LNCaP clone FGC (cell line): ENCODE data around the gene DDX50.

Source experiments
- DNase-seq: peaks from one replicate; pipeline ENCODE4 v3.0.0-alpha.2; 2011; ENCODE audit warnings: low read depth
- H3K4me3 ChIP-seq: 2 replicates; pipeline ENCODE4 v1.5.1; 2011; ENCODE audit warnings: mild to moderate bottlenecking, low read depth, low read length, control low read depth
- TF ChIP-seq, protein P1 (sequence below): IDR thresholded peaks from 2 replicates; pipeline ENCODE4 v1.5.1; 2012; ENCODE audit warnings: mild to moderate bottlenecking; ENCODE audit not compliant: control insufficient read depth, insufficient read depth; ENCODE audit errors: extremely low read depth

Gene DDX50

DNA sequence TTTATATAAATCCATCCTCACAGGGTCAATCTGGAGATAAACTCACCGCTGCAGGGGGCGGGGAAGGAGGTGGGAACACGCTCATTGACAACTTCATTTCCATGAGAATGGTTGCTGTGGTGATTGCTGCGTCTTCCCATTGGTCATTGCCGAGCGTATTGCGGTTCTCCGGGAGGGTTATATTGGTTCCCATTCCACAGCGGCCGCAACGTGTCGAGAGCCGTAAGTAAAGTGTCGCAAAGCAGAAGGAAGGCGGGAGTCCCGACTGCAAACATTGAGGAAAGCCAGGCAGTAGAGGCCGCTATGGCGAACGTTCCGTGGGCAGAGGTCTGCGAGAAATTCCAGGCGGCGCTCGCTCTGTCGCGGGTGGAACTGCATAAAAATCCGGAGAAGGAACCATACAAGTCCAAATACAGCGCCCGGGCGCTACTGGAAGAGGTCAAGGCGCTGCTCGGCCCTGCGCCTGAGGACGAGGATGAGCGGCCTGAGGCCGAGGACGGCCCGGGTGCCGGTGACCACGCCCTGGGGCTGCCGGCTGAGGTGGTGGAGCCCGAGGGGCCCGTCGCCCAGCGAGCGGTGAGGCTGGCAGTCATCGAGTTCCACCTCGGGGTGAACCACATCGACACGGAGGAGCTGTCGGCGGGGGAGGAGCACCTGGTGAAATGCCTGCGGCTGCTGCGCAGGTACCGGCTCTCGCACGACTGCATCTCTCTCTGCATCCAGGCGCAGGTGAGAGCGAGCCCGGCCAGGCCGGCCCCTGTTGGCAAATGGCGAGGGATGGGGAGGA, 87.6 kb downstream of the DDX50 start, which contains the start of gene KIFBP:
TSS of gene KIFBP (plus strand) at position 274 of the 787 bp plus-strand sequence. CDS start at position 304, 30 bp downstream.
- TF ChIP-seq, protein P1, sequence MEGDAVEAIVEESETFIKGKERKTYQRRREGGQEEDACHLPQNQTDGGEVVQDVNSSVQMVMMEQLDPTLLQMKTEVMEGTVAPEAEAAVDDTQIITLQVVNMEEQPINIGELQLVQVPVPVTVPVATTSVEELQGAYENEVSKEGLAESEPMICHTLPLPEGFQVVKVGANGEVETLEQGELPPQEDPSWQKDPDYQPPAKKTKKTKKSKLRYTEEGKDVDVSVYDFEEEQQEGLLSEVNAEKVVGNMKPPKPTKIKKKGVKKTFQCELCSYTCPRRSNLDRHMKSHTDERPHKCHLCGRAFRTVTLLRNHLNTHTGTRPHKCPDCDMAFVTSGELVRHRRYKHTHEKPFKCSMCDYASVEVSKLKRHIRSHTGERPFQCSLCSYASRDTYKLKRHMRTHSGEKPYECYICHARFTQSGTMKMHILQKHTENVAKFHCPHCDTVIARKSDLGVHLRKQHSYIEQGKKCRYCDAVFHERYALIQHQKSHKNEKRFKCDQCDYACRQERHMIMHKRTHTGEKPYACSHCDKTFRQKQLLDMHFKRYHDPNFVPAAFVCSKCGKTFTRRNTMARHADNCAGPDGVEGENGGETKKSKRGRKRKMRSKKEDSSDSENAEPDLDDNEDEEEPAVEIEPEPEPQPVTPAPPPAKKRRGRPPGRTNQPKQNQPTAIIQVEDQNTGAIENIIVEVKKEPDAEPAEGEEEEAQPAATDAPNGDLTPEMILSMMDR = peak; percentile 58
- peak; percentile 98 for DNase-seq
- H3K4me3 ChIP-seq = peak within 1 kb of the TSS; percentile 76

DNA sequence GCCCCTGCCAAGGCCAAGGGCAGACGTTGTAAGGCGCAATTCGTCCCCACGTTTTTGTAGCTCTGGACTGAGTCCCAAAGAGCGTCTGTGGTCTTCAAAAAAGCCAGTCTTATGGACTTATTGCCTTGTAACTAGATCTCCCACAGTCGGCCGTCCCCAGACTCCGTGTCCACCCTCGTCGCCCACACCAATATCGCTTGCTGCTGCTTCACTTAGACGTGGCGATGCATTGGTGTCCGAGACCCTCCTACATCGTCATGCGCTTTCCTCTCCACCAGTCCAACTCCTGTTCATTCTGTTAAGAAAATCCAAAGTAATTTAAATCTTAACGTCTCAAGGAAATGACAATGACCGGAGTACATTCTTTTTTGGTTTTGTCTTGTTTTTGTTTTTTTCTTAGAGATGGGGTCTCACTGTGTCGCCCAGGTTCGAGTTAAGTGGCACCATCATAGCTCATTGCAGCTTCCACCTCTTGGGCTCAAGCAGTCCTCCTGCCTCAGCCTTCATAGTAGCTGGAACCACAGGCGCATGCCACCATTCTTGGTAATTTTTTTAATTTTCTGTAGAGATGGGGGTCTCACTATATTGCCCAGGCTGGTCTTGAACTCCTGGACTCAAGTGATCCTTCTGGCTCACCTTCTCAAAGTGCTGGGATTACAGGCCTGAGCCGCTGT, 88.3 kb downstream of the DDX50 start:
- peak overlapping the region; percentile 76 for H3K4me3 ChIP-seq
- TF ChIP-seq, protein P1 = no peak
- no peak for DNase-seq

GRCh38 chr10:68992636-68993440, 91.7 kb downstream of the DDX50 start:
- H3K4me3 ChIP-seq = no peak overlapping the region
- no peak for DNase-seq
- TF ChIP-seq, protein P1 = no peak
